CD4-positive, alpha-beta T cell treated with Interferon gamma for 1 hour (primary cell): ENCODE results near the gene NRCAM.
"Not testable (repeated sequence)": the region's sequence is repeated elsewhere in the genome, so short reads cannot be mapped to it uniquely, and the experiment has no call there.

Experiments
- DNase-seq: peaks from one replicate; pipeline ENCODE4 v3.0.0-alpha.2; 2020

The NRCAM gene

DNA sequence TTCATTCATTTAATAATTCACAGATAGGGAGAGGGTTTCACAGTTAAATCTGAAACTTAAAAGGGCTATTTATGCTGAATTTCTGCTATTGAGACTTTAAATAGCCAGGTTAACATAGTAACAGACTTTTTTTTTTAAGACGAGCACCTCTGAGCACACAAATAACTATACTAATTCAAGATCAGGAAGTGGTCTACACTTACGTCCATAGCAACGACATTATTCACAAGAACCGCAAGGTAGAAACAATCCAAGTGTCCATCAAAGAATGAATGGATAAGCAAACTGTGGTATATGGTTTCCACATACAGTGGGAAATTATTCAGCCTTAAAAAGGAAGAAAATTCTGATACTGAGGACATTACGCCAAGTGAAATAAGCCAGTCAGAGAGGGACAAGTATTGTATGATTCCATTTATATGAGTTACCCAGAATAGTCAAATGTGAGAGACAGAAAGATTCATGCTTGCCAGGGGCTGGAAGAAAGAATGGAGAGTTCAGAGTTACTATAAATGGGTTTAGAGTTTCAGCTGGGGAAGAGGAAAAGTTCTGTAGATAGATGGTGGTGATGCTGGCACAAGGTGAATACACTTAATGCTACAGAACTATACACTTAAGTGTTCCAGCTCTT, 185.7 kb downstream of the NRCAM start:
- no peak for DNase-seq

GRCh38 chr7:108268200-108268820, 187.9 kb downstream of the NRCAM start:
- no peak for DNase-seq

- no peak for DNase-seq
These were observed 188.6 kb downstream of the NRCAM start for GRCh38 chr7:108267615-108268014.

DNA sequence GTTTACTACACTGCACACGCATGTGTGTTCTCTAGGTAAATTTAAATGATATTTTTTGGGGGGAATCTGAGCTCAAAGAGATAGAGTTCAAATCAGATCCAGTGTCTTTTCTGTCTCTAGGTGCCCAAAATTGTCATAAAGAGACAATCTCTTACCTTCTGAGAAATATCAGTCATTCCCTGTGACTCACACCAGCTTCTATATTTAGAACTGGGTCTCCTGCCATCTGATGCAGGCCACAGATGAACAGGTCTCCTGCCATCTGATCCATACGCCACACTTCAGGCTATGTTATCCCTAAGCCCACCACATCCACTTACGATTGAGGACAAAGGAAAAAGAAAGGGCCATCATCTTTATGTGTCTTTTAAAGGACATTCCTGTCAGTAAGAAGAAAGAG, 189.7 kb downstream of the NRCAM start:
- DNase-seq, result no peak

- DNase-seq, result no peak
These were observed 190.2 kb downstream of the NRCAM start for GRCh38 chr7:108266035-108266434.

- DNase-seq, result no peak
These were observed 191.2 kb downstream of the NRCAM start for GRCh38 chr7:108265007-108265406.

DNA sequence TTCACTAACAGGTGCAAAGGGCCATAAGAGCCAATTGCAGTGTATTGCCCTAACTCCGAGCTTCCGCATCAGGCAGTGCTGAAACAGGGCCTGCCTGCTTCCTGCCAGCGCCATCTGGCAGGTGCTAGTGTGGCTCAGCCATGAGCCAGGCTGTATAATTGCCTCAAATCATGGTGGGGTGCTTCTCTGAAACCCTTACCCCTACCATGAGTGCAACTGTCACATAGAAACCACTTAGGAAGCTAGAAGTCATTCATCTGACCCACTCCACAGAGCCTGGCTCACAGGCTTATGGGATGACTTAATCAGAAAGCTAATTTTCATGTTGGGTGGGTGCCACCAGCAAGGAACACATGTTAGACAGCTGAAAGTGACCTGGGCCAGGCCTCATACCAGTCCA, 192.8 kb downstream of the NRCAM start:
- no peak for DNase-seq

DNA sequence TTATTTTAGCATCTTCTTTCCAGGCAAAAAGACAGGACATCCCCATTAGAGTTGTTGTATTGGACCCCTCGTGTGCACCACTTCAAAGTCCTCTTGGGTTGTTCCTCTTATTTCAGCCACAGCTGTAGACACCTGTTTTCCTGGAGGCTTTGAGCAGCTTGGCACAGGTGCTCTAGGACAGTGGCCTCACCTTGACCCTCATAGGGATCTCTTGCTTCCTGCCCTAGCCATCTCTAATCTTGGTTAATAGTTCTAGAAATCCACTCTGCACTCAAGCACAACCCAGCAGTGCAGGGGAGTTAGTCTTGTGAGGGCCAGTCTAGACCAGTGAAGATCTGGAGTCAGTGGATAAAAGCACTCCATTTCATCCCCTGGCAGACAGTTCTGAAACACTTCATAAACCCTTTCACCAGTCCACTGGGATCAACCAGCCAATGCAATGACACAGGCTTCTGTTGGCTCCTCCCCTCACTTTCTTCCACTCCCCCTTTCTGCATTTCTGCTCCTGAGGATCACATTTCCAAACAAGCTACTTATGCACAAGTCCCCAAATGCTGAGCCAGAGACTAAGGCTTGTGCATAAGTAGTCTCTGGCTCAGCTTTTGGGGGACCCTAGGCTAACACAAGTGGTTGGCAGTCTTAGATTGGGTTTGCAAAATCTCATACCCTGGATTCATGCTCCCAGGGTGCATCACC, 194.5 kb downstream of the NRCAM start:
- DNase-seq, result no peak

DNA sequence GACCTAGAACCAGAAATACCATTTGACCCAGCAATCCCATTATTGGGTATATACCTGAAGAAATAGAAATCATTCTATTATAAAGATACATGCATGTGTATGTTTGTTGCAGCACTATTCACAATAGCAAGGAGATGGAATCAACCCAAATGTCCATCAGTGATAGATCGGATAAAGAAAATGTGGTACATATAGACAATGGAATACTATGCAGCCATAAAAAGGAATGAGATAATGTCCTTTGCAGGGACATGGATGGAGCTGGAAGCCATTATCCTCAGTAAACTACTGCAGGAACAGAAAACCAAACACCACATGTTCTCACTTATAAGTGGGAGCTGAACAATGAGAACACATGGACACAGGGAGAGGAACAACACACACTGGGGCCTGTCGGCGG, 196.8 kb downstream of the NRCAM start:
- not testable (repeated sequence) for DNase-seq

GRCh38 chr7:108257954-108258353, 198.3 kb downstream of the NRCAM start:
- DNase-seq, result no peak

GRCh38 chr7:108254259-108254658, 202.0 kb downstream of the NRCAM start:
- no peak for DNase-seq

DNA sequence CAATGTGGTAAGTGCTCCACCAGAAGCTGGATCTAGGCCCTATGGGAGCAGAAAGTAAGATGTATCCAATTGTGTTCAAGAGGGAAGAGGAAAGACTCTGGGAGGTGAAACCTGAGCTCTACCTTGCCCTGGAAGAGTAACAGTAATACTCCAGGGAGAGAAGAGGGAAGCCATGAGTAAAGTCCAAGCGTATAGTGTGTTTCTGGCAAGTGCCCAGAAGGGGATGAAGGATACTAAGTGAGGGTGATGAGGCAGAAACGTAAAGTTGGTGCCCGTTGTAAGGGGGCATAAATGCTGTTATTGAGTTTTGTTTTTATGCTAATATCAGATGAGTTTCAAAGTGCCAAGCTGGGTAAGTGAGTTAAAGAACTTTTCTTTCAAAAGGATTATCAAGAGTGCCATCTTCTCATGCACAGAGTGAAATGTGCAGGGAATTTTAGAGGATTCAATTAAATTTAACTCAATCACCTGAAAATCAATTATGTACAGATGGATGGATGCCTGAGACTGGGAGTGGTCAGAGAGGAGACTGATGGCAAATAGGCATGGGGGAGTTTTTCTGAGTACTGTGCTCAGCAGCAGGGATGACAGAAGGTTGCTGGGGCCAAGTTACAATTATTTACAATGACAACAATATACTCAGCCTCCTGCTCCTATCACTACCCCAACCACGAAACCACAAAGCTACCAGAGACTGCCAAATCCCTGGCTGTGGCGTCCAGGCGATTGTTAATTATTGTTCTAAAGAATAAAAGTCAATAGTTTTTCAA, 202.8 kb downstream of the NRCAM start:
- DNase-seq, result no peak

- DNase-seq, result no peak
These were observed 204.1 kb downstream of the NRCAM start for GRCh38 chr7:108252177-108252576.

DNA sequence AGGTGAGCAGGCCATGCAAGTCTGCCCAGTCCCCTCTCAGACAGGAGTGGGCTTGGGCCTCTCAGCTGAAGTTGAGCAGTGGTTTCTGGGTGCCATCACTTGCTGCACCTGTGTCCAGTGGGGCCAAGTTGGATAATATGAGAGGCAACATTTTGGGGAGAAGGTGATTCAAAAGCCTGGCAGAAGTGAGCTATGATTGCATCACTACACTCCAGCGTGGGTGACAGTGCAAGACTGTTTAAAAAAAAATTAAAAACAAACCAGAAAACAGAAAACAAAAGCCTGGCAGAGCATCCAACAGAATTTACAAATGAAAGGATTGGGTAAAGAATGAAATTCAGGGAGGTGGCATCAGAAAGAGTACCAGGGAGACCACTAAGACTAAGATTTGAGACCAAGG, 204.5 kb downstream of the NRCAM start:
- DNase-seq, result no peak

GRCh38 chr7:108249453-108249852, 206.8 kb downstream of the NRCAM start:
- DNase-seq, result no peak

GRCh38 chr7:108248821-108249220, 207.4 kb downstream of the NRCAM start:
- DNase-seq, result no peak

DNA sequence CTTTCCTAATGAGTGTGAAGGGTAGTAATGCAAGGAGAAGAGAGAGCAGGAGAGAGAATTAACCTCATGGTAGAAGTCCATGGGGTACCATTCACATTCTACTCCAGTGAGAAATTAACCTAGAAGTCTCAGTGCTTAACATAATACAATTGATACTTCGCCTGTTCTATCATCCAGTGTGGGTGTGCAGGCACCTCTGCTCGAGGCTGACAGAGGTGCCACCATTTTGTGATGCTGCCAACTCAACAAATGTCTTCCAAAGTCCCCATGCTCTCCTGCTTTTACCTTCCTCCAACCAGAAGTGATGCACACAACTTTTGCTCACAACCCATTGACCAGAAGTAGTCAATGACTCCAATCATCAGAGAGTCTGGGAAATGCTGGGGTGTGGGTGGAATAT, 207.8 kb downstream of the NRCAM start:
- no peak for DNase-seq

GRCh38 chr7:108247614-108248013, 208.6 kb downstream of the NRCAM start:
- DNase-seq, result no peak

GRCh38 chr7:108246227-108246837, 209.9 kb downstream of the NRCAM start:
- DNase-seq, result no peak

- DNase-seq, result no peak
These were observed 210.6 kb downstream of the NRCAM start for GRCh38 chr7:108245523-108246226.

DNA sequence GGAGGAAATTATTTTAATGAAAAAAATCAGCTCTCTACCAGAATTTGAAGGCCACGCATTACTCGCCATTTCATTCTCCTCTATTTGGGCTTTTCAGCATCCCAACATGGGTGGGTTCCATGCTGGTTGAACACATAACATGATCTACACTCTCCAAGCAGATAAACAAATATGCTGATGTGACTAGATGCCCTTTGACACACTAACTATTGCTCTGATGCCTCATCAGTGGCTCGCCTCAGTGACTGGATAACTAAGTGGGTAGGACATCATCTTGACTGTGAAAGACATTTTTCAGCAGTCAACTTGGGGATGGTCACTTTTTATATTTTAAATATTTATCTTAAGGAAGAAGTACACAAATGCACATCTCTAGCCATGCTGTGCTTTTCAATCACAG, 212.1 kb downstream of the NRCAM start:
- DNase-seq, result no peak

GRCh38 chr7:108239501-108240225, 216.6 kb downstream of the NRCAM start:
- no peak for DNase-seq
